Stimulated activated CD8-positive, alpha-beta memory T cell treated with anti-CD3 and anti-CD28 coated beads, Interleukin-12 subunit alpha, Interleukin-12 subunit beta, amount 100 ng/mL, for 4 hours (primary cell): ENCODE measurements around the gene TSPO.
"Not testable (repeated sequence)": the region's sequence is repeated elsewhere in the genome, so short reads cannot be mapped to it uniquely, and the experiment has no call there.

Experiments
- DNase-seq: peaks from one replicate; pipeline ENCODE4 v3.0.0-alpha.2; 2020; ENCODE audit warnings: low read depth

TSPO gene

DNA sequence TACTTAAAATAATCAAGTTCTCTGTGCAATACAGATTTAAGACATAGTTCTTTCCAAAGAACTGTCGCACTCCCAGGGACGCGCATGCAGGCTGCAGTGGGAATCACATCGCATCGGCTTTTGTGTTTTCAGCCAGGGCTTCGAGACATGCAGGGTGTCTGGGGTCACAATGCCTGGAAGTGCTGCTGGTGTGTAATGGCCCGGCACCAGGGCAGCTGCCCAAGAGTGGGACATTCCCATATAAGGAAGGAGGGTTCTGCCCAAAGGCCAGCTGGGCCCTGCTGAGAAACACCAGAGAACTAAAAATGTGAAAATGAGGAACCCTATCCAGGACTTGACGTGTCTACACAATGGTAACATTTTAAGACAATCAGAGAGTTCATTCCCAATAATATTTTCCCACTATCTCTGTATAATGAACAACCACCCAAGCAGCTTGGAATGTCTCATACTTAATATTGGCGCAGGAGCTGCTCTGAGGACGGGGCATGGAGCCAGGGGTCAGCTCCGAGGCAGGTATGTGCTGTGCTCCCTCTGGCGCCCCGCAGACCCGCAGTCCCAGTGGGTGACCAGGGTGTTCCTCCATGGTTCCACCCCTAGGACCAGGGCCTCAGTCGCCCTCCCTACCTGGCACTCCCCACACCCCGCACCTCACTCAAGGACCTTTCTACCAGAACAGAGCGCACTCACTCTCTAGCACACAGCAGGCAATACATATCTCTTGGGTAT lies 19.4 kb upstream of the TSPO start:
- DNase-seq: no peak

DNA sequence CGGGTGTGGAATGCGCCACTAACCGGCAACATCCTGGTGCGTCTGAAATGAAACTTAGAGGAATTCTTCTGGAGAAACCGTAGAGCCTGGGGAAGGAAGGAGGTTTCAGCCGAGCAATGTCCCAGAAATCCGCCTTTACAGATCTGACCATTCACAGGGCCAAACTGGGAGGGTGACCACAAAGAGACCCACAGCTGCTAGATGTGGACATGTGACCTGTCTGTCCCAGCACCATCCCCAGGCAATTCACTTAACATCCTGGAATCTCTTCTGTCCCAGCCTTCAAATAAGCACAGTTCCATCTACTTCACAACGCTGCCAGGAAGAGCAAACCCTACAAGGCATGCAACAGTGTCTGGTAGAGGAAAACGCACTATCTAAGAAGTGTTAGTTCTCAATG lies 18.0 kb upstream of the TSPO start:
- DNase-seq: no peak

DNA sequence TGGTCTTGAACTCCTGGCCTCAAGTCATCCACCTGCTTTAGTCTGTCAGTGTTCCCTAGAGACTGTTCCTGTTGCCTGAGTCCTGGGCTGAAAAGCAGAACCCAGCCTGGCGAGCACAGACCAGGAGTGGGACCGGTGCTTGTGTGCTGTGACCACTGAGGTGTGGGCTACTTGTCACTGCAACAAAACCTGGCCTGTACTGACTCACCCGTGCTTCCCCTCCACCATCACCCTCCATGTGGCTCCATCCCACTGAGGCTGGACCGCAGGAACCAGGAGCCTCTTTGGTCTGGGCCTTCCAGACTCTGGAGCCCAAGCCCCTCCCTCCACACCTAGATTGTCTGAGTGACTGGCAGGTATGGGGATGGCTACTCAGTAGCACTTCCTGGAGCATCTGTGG lies 16.8 kb upstream of the TSPO start:
- no peak for DNase-seq

DNA sequence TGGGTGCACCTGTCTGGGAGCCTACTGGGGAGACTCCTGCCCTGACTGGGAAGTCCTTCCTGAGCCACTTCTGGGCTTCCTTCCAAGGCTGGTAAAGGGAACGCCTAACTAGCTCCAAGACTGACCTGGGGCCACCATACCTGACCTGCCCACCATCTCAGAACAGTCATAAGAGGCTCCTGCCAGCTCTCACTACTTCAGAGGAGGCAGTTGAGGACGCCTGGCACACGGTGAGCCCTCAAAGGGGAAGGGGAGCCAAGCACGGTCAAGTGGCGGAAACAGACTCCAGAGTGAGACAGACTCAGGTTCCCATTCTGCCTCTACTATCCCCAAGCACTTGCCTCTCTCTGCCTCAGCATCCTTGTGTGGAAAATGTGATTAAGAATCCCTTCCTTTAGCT lies 15.8 kb upstream of the TSPO start:
- no peak for DNase-seq

DNA sequence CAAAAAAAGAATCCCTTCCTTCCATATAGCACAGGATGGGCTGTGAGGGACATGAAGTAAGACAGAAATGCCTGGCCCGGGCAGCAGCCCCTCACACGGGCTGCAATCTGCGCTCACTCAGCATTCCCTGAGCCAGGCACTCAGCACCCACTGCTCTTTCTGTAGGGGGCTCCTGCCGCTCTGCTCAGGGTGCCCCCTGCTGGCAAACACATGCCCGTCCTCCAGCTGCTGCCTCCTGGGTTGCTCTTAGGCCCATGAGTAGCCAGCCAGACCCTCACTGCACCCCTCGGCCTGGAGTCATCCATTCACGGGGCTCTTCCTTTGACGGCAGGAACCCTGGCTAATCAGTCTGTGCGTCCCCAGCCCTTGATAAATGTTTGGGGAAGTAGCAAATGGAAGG lies 15.1 kb upstream of the TSPO start:
- DNase-seq: no peak

DNA sequence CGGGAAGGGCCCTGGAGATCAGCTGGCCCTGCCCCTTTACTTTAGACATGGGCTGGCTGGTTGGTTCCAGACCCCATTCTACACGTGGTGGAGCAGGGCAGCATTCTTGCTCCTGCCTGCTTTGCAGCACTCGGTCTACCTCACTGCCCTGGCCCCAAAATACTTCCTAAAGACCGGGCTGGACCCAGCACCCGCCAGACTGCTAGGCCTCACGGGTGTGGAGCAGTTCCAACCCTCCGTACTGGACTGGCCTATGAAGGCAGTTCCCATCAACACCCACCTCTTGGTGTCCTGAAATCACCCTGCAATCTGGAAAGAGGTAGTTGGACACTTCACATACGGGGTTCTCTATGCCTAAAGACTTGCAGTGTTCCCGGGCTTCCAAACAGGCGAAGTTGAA lies 14.6 kb upstream of the TSPO start:
- DNase-seq: no peak

DNA sequence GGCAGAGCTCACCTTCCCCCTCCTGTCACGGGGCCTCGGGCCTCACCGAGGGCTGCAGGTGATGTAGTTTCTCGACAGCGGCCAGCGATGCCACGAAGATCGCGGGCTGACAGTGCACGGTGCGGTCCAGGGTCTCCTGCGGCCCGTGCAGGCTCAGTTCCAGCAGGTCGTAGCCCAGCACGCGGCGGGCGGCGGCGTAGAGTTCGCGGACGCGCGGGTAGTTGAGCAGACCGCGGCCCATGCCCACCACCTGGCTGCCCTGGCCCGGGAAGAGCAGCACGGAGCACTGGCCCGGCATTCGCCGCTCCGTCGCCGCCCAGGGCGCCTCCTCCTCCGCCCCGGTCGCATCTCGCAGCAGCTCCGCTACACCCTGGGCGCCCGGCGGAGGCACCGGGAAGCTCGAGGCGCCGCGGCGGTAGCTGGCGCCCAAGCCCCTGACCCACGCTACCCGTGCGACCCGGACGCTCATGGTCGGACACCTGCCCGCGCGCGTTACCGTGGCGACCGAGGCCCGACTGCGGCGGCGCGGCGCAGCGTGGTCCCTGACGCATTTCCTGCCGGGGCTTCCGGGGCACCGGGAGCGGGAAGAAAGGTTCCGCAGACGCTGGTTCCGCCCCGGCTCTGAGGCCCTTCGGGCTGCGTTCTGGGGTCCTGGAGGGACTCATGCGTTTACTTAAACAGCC lies 8.3 kb upstream of the TSPO start, which contains the start of gene MCAT:
MCAT (minus strand) TSS at position 519 of the 683 bp plus-strand sequence; CDS start at position 469, 50 bp downstream.
- DNase-seq: peak; percentile 73

DNA sequence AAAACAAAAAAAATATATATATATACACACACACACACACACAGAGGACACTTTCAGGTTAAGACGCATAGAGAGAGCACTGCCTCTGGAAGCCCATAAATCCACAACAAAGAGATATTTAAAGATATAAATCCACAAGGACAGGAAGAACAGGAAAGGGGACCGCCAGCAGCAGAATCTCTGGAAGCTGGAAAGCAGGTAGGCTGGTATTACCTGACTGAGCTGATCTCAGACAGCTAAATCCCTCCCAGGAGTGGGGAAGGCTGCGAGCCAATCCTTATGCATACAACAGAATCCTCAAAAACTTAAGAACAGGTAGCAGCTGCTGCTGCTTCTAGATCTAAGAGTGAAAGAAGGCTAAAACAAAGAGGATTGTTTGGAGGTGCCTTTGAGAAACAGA lies 6.4 kb upstream of the TSPO start:
- DNase-seq: no peak

DNA sequence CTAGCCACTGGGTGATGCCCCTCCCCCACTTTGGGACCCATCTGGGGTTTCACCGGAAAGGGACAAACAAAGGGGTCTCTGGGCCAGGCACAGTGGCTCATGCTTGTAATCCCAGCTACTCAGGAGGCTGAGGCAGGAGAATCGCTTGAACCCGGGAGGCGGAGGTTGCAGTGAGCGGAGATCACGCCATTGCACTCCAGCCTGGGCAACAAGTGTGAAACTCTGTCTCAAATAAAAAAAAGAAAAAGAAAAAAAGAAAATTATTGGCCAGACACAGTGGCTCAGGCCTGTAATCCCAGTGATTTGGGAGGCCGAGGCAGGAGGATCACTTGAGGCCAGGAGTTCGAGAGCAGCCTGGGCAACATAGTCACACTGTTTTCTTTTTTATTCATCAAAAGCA lies 6.0 kb upstream of the TSPO start:
- DNase-seq: not testable (repeated sequence)

DNA sequence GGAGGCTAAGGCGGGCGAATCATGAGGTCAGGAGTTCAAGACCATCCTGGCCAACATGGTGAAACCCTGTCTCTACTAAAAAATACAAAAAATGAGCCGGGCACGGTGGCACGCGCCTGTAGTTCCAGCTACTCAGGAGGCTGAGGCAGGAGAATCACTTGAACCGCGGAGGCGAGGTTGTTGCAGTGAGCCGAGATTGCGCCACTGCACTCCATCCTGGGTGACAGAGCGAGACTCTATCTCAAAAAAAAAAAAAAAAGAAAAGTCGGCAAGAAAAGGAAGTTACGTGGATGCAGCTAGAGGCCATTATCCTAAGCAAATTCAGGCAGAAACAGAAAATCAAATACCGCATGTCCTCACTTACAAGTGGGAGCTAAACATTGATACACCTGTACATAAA lies 5.0 kb upstream of the TSPO start:
- DNase-seq: not testable (repeated sequence)

DNA sequence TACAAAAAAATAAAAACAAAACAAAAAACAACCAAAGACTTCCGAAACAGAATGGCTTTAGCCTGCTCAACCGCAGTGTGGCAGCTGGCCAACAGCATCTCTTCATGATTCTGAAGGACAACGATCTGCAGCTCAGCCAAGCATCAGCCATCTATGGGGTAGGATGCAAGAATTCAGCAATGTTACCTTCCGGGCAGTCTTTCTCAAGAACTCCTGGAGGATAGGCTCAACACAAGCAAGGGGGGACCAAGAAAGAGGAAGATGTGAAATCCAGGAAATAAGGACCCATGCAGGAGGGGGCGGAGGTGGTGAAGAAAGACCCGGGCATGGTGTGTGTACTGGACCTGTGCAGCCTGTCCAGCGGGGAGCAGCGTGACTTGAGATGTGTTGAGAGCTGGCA lies 3.5 kb upstream of the TSPO start:
- no peak for DNase-seq

DNA sequence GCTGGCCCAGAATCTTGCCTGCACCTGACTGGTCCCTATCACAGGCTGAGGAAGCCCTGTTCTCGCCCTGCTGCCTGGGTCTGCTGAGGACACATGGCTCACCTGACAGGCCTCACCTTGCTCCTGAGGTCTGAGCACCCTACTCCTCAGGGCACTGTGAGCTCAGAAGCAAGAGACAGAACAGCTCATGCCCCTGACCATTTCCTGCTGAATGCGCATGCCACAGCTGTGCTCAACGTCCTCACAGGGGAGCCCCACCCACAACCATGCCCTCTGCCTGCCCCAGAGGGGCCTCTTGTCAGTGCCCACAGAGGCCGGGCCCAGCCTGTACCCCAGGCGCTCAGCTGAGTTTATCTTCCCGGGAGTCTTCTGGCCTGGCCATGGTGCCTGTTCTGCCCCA lies 2.8 kb upstream of the TSPO start:
- no peak for DNase-seq

DNA sequence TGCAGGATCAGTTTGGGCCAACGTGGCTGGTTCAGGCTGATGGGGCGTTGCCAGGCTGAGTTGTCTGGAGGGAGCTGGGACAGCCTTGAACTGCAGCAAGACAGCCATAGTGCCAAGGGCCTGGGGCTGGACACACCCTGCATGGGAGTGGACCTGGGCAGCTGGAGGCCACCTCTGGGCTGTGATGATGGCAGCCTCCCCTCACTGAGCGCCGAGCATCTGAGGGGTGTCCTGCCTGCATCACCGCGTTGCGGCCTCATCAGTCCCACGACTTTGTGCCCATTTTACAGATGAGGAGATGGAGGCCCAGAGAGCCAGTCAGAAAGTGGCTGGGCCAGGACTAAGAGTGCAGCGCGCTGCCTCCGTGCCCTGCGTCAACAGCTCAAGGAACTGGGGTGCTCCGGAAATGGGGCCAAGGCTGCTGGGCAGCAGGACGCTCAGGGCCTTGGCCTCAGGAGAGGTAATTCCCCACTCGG lies 590 bp upstream of the TSPO start:
- DNase-seq: no peak

DNA sequence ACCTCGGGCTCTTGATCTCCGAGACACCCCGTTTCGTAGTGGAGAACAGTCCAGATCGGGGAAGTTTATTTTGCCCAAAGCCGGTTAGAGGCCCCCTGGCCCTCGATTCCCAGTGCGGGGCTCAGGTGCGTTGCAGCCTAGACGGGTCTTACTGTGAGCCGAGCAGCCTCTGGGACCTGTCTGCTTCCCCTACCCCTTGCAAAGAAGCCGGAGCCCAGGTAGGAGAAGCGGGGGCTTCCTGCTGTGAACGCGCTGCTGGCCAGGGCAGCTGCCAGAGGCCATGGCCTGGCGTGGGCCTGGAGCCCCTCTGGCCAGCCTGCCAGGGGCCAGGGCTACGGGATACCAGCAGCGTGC lies 621 bp downstream of the TSPO start:
- DNase-seq: no peak

DNA sequence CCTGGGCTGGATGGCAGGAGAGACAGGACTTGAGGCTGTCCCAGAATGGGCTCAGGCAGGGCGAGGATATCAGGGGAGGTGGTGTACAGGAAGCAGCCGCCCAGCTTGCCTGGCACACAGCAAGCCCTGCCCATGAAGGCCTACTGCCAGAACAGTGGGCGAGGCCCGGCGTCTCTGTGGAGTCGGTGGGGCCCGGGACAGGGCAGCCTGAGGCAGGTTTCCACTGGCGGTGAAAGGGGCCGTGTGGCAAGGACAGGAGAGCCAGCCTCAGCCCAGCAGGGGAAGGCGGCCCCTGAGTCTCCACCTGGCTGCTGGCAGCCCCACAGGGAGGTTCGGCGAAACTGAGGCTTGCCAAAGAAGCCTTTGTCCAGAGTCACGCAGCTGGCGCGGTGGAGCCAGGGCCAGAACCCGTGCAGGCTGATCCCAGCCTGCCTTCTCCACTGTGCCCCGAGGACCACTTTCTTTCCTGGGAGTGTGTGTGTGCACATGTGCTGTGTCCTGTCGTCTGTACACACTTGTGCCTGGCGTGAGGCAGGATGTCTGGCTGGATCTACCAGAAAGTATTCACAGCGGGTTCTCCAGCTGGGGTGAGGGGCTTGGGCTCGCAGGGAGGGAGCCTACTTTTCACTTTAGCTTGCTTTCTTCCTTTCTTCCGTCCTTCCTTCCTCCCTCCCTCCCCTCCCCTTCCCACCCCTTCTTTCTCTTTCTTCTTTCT lies 1.2 kb downstream of the TSPO start:
- DNase-seq: peak; percentile 37

DNA sequence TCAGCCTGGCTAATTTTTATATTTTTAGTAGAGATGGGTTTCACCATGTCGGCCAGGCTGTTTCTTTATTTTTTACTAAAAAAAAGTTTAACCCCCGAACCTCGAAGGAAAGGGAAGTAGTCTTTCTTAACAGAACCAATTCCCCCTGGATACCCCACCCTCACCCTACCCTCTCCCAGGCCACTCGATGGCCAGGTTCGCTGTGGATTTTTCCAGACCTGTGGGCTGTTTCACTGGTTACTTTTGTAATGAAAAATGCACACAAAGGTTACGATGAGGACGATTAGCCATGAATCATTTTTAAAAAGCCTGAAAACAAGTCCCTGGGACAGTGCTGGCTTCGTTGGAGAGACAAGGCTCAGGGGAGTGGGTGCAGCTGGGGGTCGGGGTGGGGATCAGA lies 2.5 kb downstream of the TSPO start:
- DNase-seq: no peak

DNA sequence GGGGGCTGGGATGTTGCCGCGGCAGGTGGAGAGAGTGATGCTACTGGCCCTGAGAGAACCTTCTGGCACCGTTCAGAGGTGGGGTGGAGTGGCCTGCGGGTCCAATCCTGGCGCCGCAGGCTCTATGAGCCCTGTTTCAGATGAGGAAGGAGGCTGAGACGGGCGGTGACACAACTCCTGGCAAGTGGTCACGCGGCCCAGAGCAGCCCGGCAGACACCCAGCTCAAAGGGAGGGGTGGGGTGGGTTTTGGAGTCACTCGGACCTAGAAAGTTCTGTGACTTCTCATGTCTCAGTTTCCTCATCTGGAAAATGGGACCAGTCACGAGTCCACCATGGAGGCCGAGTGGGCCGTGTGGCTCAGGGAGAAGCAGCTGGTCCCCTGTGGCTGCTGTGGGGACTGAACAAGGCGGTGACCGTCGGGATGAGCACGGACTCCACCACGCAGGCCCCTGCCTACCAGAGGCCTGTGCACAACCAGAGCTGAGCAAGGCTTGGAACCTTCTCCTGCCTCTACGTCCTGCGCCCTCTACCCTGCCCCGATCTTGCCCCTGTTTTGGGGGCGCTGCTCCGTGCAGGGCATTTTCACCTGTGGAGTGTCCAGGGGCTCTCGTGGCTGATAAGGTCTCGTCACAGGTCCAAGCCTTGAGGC lies 3.7 kb downstream of the TSPO start:
- DNase-seq: no peak

DNA sequence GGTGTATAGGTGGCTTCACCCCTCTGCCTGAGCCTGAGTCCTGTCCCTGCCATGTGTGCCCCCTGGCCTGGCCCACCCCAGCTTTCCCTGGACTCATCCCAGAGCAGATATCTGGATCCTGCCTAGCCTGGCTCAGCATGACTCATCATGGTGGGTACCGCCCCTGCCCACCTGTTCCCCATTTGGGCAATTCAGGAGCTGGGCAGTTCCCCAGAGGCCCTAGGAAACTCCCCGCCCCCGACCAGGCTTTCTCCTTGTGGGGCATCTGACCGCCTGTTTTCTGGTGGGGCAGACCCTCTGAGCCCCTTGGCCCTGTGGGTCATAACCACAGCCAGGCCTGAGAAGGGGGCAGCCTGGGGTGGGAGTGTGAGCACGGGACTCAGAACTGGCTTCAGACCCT lies 4.4 kb downstream of the TSPO start:
- DNase-seq: no peak

DNA sequence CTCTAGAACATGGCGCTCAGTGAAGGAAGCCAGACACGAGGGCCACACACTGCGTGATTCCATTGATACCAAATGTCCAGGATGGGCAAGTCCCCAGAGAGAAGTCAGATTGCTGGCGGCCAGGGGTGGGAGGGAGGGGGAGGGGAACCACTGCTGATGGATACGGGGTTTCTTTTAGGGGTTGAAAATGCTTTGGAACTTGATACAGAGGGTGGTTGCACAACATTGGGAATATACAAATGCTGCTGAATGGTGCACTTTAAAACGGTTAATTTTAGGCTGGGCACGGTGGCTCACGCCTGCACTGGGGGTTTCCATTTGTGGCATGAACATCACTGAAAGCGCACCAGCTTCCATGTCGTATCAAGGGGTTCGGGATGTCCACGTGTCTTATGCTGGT lies 5.1 kb downstream of the TSPO start:
- DNase-seq: no peak

DNA sequence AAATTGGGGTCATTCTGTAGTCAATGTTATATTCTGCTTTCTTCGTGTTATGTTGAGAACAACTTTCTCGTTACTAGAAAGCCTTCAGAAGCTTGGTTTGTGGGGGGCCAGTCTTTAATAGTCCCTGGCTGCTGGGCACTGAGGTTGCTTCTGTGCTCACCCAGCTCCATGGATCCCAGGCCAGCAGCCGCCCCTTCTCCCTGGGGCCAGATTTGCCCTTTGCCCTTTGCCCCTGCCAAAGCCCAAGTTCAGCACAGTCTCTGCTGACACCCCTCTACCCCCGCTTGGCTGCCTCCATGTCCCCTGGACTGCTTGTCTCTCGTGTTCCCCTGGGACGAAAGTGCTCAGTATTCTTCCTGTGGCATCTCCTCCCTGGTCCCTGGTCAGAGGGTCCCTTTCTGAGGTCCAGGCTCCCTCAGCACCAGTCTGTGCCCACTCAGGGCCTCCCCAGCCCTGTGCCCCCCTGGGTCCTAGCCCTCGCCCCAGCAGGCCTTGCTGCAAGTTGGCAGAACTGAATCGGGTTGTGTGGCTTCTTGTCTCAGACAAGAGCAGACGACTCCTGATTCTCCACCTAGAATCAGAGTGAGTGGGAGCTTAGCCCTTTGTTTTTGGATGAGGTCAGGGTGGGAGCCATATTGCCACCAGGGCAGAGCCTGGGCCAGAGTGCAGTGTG lies 6.7 kb downstream of the TSPO start:
- no peak for DNase-seq

DNA sequence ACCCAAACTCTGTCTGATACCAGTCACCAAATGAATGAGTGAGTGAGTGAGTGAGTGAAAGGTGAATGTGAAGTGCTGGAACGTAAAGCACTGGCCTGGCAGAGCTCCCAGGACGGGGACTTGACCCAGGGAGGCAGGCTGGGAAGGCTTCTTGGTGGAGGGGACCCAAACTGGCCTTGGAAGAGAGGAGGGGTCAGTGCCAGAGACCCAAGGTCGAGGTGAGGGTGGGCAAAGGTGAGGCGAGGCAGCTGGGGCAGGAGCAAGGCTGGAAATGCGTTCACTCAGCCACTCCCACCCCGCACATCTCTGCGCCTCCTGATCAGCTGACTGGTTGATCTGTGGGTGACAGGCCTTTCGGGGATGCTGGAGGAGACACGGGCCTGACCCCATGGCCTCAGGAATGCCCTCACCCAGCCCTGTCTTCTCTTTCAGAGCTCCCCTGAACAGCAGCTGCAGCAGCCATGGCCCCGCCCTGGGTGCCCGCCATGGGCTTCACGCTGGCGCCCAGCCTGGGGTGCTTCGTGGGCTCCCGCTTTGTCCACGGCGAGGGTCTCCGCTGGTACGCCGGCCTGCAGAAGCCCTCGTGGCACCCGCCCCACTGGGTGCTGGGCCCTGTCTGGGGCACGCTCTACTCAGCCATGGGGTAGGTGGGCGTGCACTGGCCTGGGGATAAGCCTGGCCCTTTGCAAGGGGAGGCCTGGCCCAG lies 7.6 kb downstream of the TSPO start:
- DNase-seq: no peak
